DMS53 treated with DMSO at 0.1 percent for 48 hours (cell line): ENCODE measurements around the gene GNG2.

ENCODE experiments used
- DNase-seq: peaks from one replicate; lab custom pipeline; 2025; ENCODE audit not compliant: unreplicated experiment; lab: John Stamatoyannopoulos, UW

GNG2 gene

DNA sequence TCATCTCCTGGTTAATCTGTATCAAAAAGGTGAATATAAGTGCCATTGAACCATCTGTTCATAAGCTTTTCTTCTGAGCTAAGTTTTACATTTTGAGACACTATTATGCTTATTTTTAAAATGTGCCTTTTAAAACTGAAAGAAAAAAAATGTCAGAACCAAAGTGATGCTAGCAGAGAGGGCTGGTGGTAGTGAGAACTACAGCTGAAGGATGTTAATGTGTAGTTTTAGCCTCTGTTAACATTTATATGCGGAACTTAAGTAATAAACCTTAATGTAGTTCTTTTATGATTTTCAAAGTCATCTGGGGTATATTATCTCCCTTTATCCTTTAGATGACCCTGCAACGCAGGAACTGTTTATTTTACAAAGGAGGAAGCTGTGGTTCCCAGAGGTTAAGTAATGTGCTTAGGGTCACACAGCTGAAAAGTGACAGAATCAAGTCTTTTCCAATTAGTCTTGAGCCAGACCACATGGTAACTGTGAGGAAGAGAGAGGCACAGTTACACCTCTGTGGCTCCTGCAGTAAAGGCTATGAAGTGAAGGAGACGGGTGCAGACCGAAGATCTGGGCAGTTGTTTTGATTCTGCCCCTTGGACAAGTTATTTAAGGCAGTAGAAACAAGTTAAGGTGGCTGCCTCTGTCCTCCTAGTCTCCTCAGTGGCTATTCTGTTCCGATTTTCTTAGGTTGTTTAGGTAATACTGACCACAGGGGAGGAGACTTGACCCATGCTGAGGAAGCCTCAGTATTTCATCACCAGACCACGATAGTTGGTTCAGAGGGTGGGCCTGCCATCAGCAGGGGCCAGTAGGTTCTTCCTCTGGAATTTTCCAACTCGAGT lies 23.9 kb downstream of the GNG2 start:
- DNase-seq, result no peak

- no peak for DNase-seq
Observed at GRCh38 chr14:51889851-51890250, 29.4 kb downstream of the GNG2 start.

GRCh38 chr14:51894250-51894649 lies 33.8 kb downstream of the GNG2 start:
- DNase-seq, result no peak

- DNase-seq, result no peak
Observed at GRCh38 chr14:51895375-51895774, 35.0 kb downstream of the GNG2 start.

DNA sequence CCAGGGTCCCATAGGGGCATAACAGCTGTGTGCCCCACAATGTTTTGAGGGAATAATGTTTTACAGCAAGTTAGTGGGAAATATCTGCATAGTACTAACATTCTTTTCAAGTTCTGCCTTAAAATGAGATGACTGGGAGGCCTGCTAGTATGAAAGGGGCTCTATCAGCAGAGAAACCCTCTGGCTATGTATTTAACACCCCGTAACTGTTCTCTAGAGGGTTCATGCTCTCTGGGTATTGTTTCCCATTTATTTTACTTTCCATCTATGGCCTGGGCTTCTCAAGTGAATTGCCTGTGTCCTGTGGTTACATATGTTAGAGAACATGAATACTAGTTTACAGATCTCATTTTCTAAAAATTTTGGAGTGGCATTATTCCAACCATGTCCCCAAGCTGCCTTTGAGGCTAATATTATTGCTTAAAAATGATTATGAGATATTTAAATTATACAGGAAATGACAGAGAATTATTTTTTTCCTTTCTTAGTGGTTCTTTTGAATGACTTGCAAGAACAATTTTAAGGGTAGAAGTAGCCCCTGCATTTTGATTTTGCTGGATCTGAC lies 37.5 kb downstream of the GNG2 start:
- no peak for DNase-seq

GRCh38 chr14:51901475-51902024 lies 41.1 kb downstream of the GNG2 start:
- no peak for DNase-seq

DNA sequence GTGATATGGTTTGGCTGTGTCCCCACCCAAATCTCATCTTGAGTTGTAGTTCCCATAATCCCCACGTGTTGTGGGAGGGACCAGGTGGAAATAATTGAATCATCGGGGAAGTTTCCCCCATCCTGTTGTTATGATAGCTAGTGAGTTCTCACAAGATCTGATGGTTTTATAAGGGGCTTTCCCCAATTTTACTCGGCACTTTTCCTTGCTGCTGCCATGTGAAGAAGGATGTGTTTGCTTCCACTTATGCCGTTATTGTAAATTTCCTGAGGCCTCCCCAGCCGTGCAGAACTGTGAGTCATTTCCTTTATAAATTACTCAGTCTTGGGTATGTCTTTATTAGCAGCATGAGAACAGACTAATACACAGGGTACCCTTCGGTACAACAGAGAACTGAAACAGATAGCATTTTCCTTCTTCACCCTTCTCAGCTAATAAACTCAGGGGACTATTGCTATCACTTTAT lies 45.3 kb downstream of the GNG2 start:
- DNase-seq, result peak; percentile 2

DNA sequence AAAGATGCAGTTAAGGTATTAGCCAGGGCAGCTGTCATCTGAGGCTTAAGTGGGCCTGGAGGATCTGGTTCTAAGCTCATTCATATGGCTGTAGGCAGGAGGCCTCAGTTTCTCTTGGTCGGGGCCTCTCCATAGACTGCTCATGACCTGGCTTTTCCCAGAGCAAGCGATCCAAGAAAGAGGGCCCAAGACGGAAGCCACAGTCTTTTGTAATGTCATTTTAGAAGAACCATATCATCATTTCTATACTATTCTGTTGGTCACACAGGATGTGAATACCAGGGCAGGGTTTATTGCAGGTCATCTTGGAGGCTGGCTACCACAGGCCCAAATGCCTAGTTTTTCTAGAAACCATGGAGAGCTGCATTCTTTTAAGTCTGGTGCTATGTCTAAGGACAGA lies 47.7 kb downstream of the GNG2 start:
- no peak for DNase-seq

GRCh38 chr14:51912112-51912786 lies 51.8 kb downstream of the GNG2 start:
- DNase-seq, result no peak

DNA sequence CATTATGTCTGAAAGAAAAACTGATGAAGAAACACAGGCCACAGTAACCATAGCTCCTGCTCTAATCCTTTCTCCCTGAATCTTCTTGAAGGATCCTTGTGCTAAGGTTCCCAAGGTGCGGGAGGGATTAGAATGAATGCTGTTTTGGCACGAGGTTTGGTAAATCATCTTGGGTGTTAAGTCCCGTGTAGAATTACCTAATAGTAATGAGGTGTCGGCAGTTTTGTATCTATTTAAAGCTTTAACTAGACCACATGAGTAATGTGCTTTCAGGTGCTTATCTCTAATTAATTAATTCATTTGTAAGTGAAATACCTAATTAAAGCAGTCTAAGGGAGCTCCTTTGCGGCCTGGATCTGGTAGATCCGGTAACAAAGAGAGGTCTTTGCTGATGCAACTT lies 53.9 kb downstream of the GNG2 start:
- no peak for DNase-seq

DNA sequence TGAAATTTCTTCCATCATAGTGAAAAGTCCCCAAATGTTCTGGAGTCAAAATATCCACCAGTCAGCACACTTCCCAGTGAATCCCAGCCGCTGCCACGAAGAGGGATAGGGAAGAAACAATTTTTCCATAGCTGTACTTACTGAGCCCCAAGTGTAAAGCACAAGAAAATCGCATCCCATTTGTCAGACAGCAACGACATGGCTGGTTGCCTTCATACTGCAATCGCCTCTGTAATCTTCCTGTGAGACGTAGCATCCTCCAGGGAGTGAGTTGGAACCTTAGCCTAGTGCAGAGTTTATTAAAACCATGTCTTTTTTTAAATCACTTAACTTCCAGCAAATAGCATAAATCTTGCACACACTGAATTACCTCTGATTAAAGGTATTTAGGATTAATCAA lies 56.8 kb downstream of the GNG2 start:
- no peak for DNase-seq

DNA sequence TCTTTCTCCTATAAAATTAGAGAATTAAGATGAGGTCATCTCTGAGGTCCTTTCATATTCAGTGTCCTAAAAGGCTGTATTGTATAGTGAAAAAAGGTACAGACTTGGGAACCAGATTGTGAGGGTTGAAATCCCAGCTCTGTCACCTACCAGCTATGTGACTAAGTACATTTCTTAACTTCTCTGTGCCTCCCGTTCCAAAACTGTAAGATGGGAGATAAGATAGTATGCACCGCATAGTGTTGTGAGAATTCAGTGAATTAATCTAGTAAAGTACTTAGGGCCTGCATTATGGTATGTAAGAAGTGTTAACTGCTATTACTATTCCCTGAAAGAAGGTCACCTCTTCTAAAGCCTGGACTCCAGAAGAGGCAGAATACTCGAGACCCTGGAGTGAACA lies 60.6 kb downstream of the GNG2 start:
- no peak for DNase-seq

DNA sequence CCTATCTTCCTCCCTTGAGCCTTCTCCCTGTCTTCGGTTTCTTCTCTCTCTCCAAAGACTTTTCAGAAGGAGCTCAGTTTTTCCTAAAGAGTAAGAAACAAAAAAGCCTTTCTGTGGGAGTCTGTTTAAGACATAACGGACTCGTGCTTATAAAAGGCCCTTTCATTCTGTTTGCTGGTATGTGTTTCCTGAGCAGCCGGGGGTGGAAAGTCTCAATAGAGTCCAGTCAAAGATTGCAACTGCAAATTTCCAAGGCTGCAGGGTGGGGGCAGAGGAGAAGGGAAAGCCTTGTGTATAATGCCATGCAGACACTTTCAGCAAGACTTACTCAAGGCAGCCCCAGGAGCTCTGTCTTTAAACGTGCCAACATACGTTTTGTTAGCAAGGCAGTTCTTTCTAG lies 62.2 kb downstream of the GNG2 start:
- no peak for DNase-seq

- no peak for DNase-seq
Observed at GRCh38 chr14:51924600-51924999, 64.2 kb downstream of the GNG2 start.

GRCh38 chr14:51925980-51926379 lies 65.6 kb downstream of the GNG2 start:
- no peak for DNase-seq

GRCh38 chr14:51926449-51926848 lies 66.0 kb downstream of the GNG2 start:
- DNase-seq, result no peak

DNA sequence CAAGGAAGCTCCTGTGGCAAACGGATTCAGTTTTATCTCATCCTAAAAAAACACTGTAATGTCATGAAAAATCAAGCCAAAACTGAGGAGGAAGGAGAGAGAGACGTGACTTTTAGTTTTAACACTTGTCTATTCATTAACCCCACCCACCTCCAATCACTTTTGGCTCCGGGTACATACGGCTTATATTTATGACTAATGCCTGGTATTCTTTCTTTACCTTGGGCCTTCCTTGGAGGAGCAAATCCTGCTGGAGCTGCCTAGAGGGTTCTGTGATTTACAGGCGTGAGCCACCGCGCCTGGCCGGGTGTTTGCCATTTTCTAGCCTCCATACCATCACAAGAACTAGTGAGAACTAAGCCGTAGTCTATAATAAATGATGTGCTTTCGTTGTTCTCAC lies 68.2 kb downstream of the GNG2 start:
- DNase-seq, result no peak

GRCh38 chr14:51929166-51929565 lies 68.8 kb downstream of the GNG2 start:
- DNase-seq, result no peak

DNA sequence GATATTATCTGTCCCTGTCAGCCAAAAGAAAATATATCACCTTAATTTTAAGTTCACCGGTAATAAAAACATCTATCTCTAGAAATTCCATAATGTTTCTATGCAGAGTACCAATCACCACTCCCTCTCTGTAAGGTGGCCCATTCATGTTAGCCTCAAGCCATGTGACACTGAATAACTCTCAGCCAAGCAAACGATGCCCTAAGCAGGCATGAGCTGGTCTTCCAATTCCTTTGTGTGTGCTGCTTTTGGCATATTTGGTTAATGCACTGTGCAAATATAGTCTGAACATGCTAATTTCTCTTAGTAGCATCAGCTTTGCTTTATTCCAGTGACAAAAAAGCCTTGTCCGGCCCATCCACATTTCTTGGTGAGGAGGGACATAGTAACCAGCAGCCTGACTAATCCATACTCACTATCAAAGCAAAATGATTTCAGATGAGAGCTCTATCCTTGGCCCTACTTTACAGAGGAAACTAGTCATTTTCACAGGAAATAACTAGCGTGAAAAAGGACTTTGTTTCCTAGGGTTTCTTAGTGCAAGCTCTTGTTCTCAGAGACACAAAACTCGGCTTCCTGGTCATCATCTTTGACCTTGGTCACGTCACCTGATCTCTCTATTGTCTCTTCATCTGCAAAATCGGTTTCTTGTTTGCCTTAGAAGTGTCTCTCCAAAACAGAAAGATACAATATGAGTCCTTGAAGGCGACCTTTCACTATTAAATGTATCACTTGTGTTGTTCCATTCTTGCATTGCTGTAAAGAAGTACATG lies 69.7 kb downstream of the GNG2 start:
- no peak for DNase-seq

DNA sequence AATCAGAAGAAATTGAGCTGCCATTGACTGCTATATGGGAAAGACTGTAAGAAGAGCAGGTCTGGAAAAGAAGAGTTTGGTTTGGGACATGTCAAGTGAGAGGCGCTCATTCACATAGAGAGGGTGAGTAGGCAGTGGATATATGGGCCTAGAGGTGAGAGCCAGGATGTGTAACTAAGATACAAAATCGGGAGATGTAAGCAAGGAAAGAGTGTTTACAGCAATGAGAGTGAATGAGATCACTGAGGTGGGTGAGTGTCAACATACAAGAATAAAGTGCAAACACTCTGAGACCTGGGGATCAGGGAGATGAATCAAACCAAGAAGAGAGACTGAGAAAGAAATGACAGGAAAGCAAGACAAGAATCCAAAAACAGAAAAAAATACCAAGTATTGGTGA lies 70.9 kb downstream of the GNG2 start:
- DNase-seq, result no peak

- no peak for DNase-seq
Observed at GRCh38 chr14:51933191-51933590, 72.8 kb downstream of the GNG2 start.
